Measurements from ENCODE around the gene DMC1.
"Not testable (repeated sequence)": the region's sequence is repeated elsewhere in the genome, so short reads cannot be mapped to it uniquely, and the experiment has no call there.

DMC1 gene

GRCh38 chr22:38497869-38498268, 72.1 kb downstream of the DMC1 start:
- DNase-seq = no peak

GRCh38 chr22:38494939-38495338, 75.0 kb downstream of the DMC1 start:
- no peak for DNase-seq

GRCh38 chr22:38494498-38494897, 75.5 kb downstream of the DMC1 start:
- no peak for DNase-seq

- no peak for DNase-seq
These were observed 78.2 kb downstream of the DMC1 start for GRCh38 chr22:38491707-38492348.

GRCh38 chr22:38490915-38491314, 79.1 kb downstream of the DMC1 start:
- no peak for DNase-seq

- DNase-seq = no peak
These were observed 79.5 kb downstream of the DMC1 start for GRCh38 chr22:38490475-38490874.

- DNase-seq = no peak
These were observed 80.3 kb downstream of the DMC1 start for GRCh38 chr22:38489561-38490145.

- no peak for DNase-seq
These were observed 80.8 kb downstream of the DMC1 start for GRCh38 chr22:38489142-38489541.

- DNase-seq = no peak
These were observed 82.0 kb downstream of the DMC1 start for GRCh38 chr22:38487946-38488345.

GRCh38 chr22:38485783-38486182, 84.2 kb downstream of the DMC1 start:
- DNase-seq = no peak

- DNase-seq = no peak
These were observed 85.7 kb downstream of the DMC1 start for GRCh38 chr22:38484244-38484643.

GRCh38 chr22:38482662-38483308, 87.2 kb downstream of the DMC1 start:
- DNase-seq = no peak

- DNase-seq = no peak
These were observed 88.1 kb downstream of the DMC1 start for GRCh38 chr22:38481871-38482332.

- DNase-seq = no peak
These were observed 88.7 kb downstream of the DMC1 start for GRCh38 chr22:38481162-38481870.

GRCh38 chr22:38479096-38479837, 90.7 kb downstream of the DMC1 start:
- DNase-seq = no peak

GRCh38 chr22:38477585-38477984, 92.4 kb downstream of the DMC1 start:
- DNase-seq = no peak

- no peak for DNase-seq
These were observed 95.9 kb downstream of the DMC1 start for GRCh38 chr22:38474003-38474607.

- DNase-seq = no peak
These were observed 98.7 kb downstream of the DMC1 start for GRCh38 chr22:38471237-38471636.

GRCh38 chr22:38470179-38470578, 99.8 kb downstream of the DMC1 start:
- DNase-seq = not testable (repeated sequence)

- no peak for DNase-seq
These were observed 100.6 kb downstream of the DMC1 start for GRCh38 chr22:38469306-38469781.

Data from NCI-H510A treated with DMSO at 0.1 percent for 48 hours (cell line).